GM12878 (cell line): ENCODE results near the gene ZNF695. TPM values are rescaled to one million over a fixed set of nuclear protein-coding genes. Genes with fewer than 3 reads are reported as not detected.

Source experiments
- ATAC-seq: fragments of 200-7000 bp; cut with Tn5 transposase; 3 replicates; pipeline ENCODE4 v1.9.1; 2020; ENCODE audit warnings: mild to moderate bottlenecking, moderate library complexity
- BruUV-seq: library from RNA; stranded (reverse); fragments of 400-500 nt; replicated peaks from 2 replicates; lab custom pipeline; 2021; lab: Mats Ljungman, UMichigan
- CTCF ChIA-PET: fragments of 300-600 bp; sonication (Branson Sonifier 250); formaldehyde crosslinking; extraction: SDS; loops from one replicate; lab custom pipeline; 2021; ENCODE audit warnings: inconsistent platforms; lab: Yijun Ruan, JAX
- POLR2A ChIA-PET: fragments of 350-600 bp; formaldehyde crosslinking; extraction: SDS; loops from one replicate; lab custom pipeline; 2021; ENCODE audit warnings: inconsistent platforms; lab: Charles Lee
- RAD21 ChIA-PET: fragments of 300-600 bp; sonication (Branson Sonifier 250); formaldehyde crosslinking; loops from one replicate; lab custom pipeline; 2023; ENCODE audit warnings: antibody characterized with exemption; ENCODE audit not compliant: unreplicated experiment; lab: Charles Lee
- SMC1A ChIA-PET: fragments of 300-600 bp; sonication (Branson Sonifier 250); formaldehyde crosslinking; loops from one replicate; lab custom pipeline; 2023; ENCODE audit not compliant: unreplicated experiment, uncharacterized antibody; lab: Charles Lee
- DNase-seq: peaks from one replicate; pipeline ENCODE4 v3.0.0-alpha.2; 2011; ENCODE audit warnings: low read depth, low spot score
- FAIRE-seq: peaks from 3 replicates; lab custom pipeline; 2011; peaks lifted over from hg19 to GRCh38; lab: Jason Lieb, UNC
- H2AFZ ChIP-seq: 2 replicates; pipeline ENCODE4 v1.6.0; 2011; ENCODE audit warnings: low read depth, low read length, control low read depth; ENCODE audit not compliant: control insufficient read depth
- H3K27ac ChIP-seq: 2 replicates; pipeline ENCODE4 v1.5.1; 2011; ENCODE audit warnings: control low read depth; ENCODE audit not compliant: control insufficient read depth, insufficient read depth
- H3K27me3 ChIP-seq, 2 experiments: replicated peaks in 1 of 2; 2 replicates each; pipeline versions ENCODE4 v1.6.0 to v1.6.1; 2011; ENCODE audit warnings: low read length in 1 of 2; ENCODE audit not compliant: control insufficient read depth in 2 of 2, insufficient read depth in 2 of 2
- H3K36me3 ChIP-seq, 2 experiments: 2 replicates each; pipeline ENCODE4 v1.5.1; 2011; ENCODE audit warnings: low read length in 1 of 2; ENCODE audit not compliant: control insufficient read depth in 2 of 2, insufficient read depth in 2 of 2
- H3K4me1 ChIP-seq: 2 replicates; pipeline ENCODE4 v1.6.1; 2011; ENCODE audit warnings: mild to moderate bottlenecking, low read length, moderate library complexity, mixed read lengths; ENCODE audit not compliant: control insufficient read depth, insufficient read depth
- H3K4me2 ChIP-seq: 2 replicates; pipeline ENCODE4 v1.6.0; 2011; ENCODE audit warnings: control low read depth; ENCODE audit not compliant: control insufficient read depth, insufficient read depth
- H3K4me3 ChIP-seq: fragments of 200-600 bp; sonication (generic); 2 replicates; pipeline ENCODE4 v1.5.1; 2016
- H3K79me2 ChIP-seq: 2 replicates; pipeline ENCODE4 v1.6.0; 2011; ENCODE audit warnings: low read length; ENCODE audit not compliant: control insufficient read depth, insufficient read depth
- H3K9ac ChIP-seq: 2 replicates; pipeline ENCODE4 v1.8.0; 2011; ENCODE audit warnings: low read length, control low read depth, mixed read lengths; ENCODE audit not compliant: control insufficient read depth, insufficient read depth
- H3K9me3 ChIP-seq: replicated peaks from 3 replicates; pipeline ENCODE4 v1.5.1; 2011; ENCODE audit warnings: mild to moderate bottlenecking, low read length; ENCODE audit not compliant: control insufficient read depth, insufficient read depth
- H4K20me1 ChIP-seq: 2 replicates; pipeline ENCODE4 v1.6.0; 2011; ENCODE audit not compliant: control insufficient read depth, insufficient read depth
- NR2C1 ChIP-seq: fragments of 450-650 bp; IDR thresholded peaks from 2 replicates; pipeline ENCODE4 v1.6.1; 2017; ENCODE audit warnings: antibody characterized with exemption, mild to moderate bottlenecking, moderate library complexity
- RCOR1 ChIP-seq: conservative IDR thresholded peaks from 2 replicates; pipeline ENCODE4 v1.6.1; 2012; ENCODE audit warnings: low read depth, low read length, improper control_type of control experiment
- ZNF24 ChIP-seq: fragments of 450-650 bp; IDR thresholded peaks from 2 replicates; pipeline ENCODE4 v1.6.1; 2017; ENCODE audit warnings: antibody characterized with exemption, mild to moderate bottlenecking
- WGBS: methylation state at CpG from one replicate; pipeline ENCODE4 v1.1.6; 2016; ENCODE audit warnings: low lambda C conversion rate; ENCODE audit not compliant: insufficient replicate concordance, insufficient coverage; ENCODE audit errors: missing lambda C conversion rate; 5-methylcytosine and 5-hydroxymethylcytosine counted together
- in situ Hi-C: fragments of 300-500 bp; cut with MboI; formaldehyde crosslinking; loops from 9 replicates; pipeline ENCODE4 v1.14.3; 2018; ENCODE audit warnings: mixed read lengths
- intact Hi-C: fragments of 100-400 bp; cut with micrococcal nuclease; formaldehyde crosslinking; loops from one replicate; pipeline ENCODE4 v1.14.2; 2022; ENCODE audit not compliant: unreplicated experiment
- polyA plus RNA-seq, 11 experiments: library from polyadenylated mRNA; depleted of rRNA in 4 of 11; unstranded in 6 of 11; stranded (reverse) in 5 of 11; fragments of >200 nt; fragmentation: Nextera tagmentation in 4 of 11; fragmentation: Illumina TruSeq in 1 of 11; extraction: Ambion mirVana in 4 of 11; extraction: Trizol in 1 of 11; gene quantifications; 1 replicate in 1 of 11; 2 replicates in 10 of 11; pipeline versions ENCODE4 v1.2.1 to v1.2.3, GENCODE V29; 2011 to 2016; ENCODE audit warnings: inconsistent platforms in 2 of 11, missing spikeins in 2 of 11, low read depth in 1 of 11
- total RNA-seq, 4 experiments: library from RNA; depleted of rRNA in 3 of 4; stranded (reverse); fragments of >200 nt in 3 of 4; fragmentation: Illumina TruSeq in 1 of 4; extraction: Trizol in 1 of 4; gene quantifications; 2 replicates each; pipeline versions ENCODE4 v1.2.1 to v1.2.3, GENCODE V29; 2013 to 2021
- TF ChIP-seq, protein P1 (sequence below): fragments of 450-650 bp; IDR thresholded peaks from 2 replicates; pipeline ENCODE4 v1.6.1; 2017; ENCODE audit warnings: mild to moderate bottlenecking, low read depth, inconsistent platforms; ENCODE audit not compliant: poor library complexity, severe bottlenecking

The ZNF695 gene
- total and polyA plus RNA-seq, 10 of the 15 experiments (the other 5 are each of a cell fraction or from before 2014, with no cell fraction given) = 0.04 to 1.8 (median 1.2) TPM

DNA sequence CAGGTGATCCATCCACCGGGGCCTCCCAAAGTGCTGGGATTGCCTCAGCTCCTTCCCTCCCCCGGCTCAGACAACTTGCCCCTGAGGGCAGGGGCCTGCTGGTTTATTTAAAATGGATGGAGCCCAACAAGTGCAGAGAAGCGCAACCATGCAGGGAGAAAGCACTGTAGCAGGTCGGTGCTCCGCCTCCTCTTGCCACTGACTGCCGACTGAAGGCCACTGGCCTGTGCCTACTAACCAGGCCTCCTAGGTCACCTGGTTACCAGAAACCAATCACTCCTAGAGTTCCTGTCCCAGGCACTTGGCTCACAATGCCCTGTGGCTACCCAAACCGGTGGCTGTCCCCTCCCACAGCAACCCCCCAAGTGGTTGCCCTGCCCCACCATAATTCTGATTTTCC lies 35.9 kb downstream of the ZNF695 start:
- ATAC-seq (no peak; the same call in 2 of the 3 replicates), DNase-seq (no peak), FAIRE-seq (no peak)
- H3K9me3 ChIP-seq = no peaks in the 10 kb centered on the region; the same call in 1 of the 3 replicates
- H4K20me1 ChIP-seq = no peaks in the 10 kb centered on the region
- CTCF ChIA-PET = interaction anchor here (0.6 to 3.3 kb wide), 24 partner anchors 10 to 603 kb away, joined by 3 to 26 read pairs (median 4); partner anchors contain the start of genes AHCTF1 and SMYD3
- SMC1A ChIA-PET = interaction anchor here (0.6 to 2.9 kb wide), 5 partner anchors 17 to 514 kb away, joined by 3 to 19 read pairs (median 4); no protein-coding TSS in a partner anchor
- no peak overlapping the region for H3K9ac ChIP-seq
- WGBS = 93% methylated on average over 7 of the region's 7 CpGs
- H3K36me3 ChIP-seq = no peaks in the 10 kb centered on the region
- in situ Hi-C loops = no loop called here
- no TSS peak for BruUV-seq
- no peak overlapping the region for H2AFZ ChIP-seq
- H3K79me2 ChIP-seq = no peaks in the 10 kb centered on the region
- no peak overlapping the region for H3K4me2 ChIP-seq
- RAD21 ChIA-PET = interaction anchor here (1.2 to 3.4 kb wide), 3 partner anchors 11 to 474 kb away, joined by 3 to 27 read pairs (median 20); no protein-coding TSS in a partner anchor
- no peaks in the 10 kb centered on the region for H3K27me3 ChIP-seq
- POLR2A ChIA-PET = no interaction called here
- TF ChIP-seq ZNF24 = no peak
- TF ChIP-seq RCOR1 = no peak
- TF ChIP-seq, protein P1, sequence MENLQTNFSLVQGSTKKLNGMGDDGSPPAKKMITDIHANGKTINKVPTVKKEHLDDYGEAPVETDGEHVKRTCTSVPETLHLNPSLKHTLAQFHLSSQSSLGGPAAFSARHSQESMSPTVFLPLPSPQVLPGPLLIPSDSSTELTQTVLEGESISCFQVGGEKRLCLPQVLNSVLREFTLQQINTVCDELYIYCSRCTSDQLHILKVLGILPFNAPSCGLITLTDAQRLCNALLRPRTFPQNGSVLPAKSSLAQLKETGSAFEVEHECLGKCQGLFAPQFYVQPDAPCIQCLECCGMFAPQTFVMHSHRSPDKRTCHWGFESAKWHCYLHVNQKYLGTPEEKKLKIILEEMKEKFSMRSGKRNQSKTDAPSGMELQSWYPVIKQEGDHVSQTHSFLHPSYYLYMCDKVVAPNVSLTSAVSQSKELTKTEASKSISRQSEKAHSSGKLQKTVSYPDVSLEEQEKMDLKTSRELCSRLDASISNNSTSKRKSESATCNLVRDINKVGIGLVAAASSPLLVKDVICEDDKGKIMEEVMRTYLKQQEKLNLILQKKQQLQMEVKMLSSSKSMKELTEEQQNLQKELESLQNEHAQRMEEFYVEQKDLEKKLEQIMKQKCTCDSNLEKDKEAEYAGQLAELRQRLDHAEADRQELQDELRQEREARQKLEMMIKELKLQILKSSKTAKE = no peak
- no peak for TF ChIP-seq NR2C1
- no peak overlapping the region for H3K27ac ChIP-seq
- intact Hi-C loops = loop anchor here (1.0 to 2.0 kb wide), 2 partner anchors 65 to 515 kb away; no protein-coding TSS in a partner anchor
- H3K4me3 ChIP-seq = no peak overlapping the region
- no peaks in the 10 kb centered on the region for H3K4me1 ChIP-seq
